GF-D8 (cell line): ENCODE results near the gene CORO7.

ENCODE experiments used
- DNase-seq: peaks from one replicate; lab custom pipeline; 2025; lab: John Stamatoyannopoulos, UW

The CORO7 gene

DNA sequence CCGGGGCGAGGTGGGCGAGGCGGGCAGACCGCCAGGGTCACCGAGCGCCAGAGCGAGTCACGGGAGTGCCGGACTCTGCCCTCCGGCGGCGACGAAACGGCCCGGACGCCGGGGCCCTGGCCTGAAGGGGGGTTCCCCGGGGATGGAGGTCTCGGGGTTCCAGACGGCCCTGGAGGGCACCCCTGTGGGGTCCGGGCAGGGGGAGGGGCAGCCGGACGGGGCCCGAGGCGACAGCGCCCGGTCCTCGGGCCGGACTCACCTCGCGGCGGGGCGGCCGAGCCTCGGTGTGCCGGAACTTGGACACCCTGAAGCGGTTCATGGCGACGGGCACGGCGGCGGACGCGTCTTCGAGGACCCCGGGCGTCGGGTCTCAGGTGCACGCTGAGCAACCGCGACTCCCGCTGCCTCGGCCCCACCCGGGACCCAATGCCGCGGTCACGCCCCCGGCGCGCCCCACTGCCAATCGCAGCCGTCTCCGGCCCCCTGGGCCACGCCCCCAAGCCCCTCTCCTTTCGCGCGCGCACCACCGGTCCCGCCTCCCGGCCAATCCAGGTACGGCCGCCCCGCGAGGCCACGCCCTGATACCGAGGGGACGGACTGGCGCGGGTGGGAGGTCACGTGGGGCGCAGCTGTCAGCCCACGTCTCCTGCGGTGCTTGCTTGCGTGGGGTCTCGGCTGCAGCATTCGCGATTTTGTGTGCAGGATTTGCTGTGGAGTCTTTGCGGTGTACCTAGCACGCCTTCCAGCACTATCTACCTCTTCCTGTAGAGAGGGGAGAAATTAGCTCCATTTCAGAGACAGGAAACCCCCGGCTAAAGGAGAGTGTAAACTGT lies at the start of gene CORO7:
Gene CORO7, minus strand, starts transcription at position 397 of the 833 bp plus-strand sequence. Its CDS starts 78 bp downstream, at position 319.
- DNase-seq: peak; percentile 71

- DNase-seq: no peak
Observed at GRCh38 chr16:4463522-4464163, 47.2 kb upstream of the CORO7 start.

- DNase-seq: no peak
Observed at GRCh38 chr16:4461250-4462085, 45.1 kb upstream of the CORO7 start.

- no peak for DNase-seq
Observed at GRCh38 chr16:4460936-4461249, 44.5 kb upstream of the CORO7 start.

- DNase-seq: no peak
Observed at GRCh38 chr16:4455951-4456350, 39.6 kb upstream of the CORO7 start.

- no peak for DNase-seq
Observed at GRCh38 chr16:4455081-4455480, 38.7 kb upstream of the CORO7 start.

DNA sequence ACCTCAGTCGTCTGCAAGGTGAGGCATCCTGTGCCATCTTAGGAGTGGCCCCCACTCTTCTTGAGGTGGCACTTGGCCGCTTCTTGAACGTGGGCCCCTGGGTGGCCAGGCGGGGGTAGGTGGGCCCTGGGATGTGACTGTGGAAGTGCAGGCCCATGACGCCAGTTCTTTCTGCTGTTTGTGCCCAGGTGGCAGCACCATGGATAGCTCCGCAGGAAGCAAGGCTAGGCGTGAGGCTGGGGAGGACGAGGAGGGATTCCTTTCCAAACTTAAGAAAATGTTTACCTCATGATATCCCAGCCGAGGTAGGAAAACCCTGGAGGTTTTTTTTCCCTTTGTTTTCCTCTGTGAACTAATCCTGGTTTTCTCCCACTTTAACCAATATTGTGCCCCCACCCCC lies 38.2 kb upstream of the CORO7 start:
- DNase-seq: no peak

DNA sequence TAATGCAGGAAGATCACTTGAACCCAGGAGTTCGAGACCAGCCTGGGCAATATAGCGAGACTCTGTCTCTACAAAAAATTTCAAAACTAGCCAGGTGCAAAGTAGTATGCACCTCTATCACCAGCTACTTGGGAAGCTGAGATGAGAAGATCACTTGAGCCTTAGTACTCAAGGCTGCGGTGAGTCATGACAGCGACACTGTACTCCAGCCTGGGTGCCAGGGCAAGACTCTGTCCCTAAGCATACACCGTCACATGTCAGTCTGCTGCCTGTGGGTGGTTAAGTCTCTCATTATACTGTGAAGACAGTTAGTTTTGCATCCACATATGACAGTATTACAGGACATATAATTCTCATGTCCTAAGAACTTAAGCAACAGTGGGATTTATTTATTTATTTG lies 36.3 kb upstream of the CORO7 start:
- no peak for DNase-seq

GRCh38 chr16:4450931-4451519 lies 34.6 kb upstream of the CORO7 start:
- DNase-seq: no peak

DNA sequence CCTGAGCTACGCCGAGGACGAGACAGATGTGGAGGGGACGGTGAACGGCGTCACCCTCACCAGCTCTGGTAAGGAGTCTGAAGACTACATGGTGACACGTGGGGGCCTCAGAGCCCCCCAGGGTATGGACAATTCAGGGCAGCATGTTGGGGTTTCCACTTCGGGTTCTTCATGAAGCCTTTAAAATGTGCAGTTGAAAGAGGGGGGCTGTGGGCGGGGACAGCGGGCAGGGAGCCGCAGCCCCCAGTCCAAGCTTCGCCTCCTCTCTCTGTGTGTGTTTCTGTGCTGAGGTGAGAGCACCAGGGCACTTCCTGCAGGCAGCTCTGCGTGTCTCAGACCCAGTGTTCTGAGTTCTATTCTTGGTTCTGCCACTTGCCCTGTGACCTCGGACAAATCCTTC lies 34.0 kb upstream of the CORO7 start:
- no peak for DNase-seq

GRCh38 chr16:4443986-4444385 lies 27.6 kb upstream of the CORO7 start:
- no peak for DNase-seq

DNA sequence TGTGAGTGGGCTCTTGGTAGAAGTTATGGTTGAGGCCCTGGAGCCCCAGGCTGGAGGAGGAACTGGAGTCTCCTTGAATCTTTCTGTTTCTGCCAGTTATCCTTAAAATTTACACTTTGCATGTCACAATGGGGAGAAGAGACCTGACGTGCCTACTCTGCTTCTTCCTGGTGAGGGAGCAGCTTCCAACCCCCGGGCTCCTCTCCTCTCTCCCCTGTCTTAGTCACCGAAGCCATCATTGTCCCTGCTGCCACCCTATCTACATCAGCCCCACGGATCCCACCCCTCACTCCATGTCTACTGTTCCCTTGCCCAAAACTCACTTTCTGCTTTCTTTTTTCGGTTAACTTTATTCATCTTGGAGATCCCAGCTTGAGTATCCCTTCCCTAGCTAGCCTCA lies 26.9 kb upstream of the CORO7 start:
- DNase-seq: no peak

DNA sequence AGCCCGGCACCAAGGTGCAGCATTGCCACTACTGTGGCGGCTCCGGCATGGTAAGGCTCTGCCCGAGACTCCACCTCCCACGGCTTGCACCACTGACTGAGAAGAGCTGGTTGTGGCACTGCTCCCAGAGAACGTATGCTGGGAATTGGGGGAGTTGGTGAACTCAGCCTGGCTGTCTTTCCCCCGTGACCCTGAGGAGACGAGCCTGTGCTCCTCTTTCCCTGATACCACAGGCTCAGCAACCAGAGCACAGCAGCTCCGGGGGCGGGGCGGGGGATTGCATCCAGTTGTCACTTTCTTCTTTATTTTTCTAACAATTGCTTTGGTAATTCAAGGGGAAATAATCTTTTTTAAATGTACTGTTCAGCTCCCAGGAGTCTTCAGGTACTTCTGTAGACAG lies 26.0 kb upstream of the CORO7 start:
- no peak for DNase-seq

DNA sequence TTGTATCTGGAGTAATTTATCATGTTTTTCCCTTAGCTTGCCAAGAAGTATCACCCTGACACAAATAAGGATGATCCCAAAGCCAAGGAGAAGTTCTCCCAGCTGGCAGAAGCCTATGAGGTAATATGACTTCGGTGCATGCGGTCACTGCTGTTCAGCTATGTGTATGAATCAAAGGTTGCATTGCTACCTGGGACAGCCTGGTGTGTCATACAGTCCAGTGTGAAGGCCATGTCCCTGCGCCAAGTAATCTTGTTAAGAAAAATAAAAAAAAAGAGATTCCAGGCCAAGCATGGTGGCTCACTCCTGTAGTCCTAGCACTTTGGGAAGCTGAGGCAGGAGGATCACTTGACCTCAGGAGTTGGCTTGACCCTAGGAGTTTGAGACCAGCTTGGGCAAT lies 21.0 kb upstream of the CORO7 start:
- no peak for DNase-seq

- DNase-seq: no peak
Observed at GRCh38 chr16:4435337-4436067, 19.1 kb upstream of the CORO7 start.

- no peak for DNase-seq
Observed at GRCh38 chr16:4433914-4434787, 17.8 kb upstream of the CORO7 start.

GRCh38 chr16:4433228-4433627 lies 16.8 kb upstream of the CORO7 start:
- DNase-seq: no peak

GRCh38 chr16:4431023-4431422 lies 14.6 kb upstream of the CORO7 start:
- no peak for DNase-seq

- no peak for DNase-seq
Observed at GRCh38 chr16:4428500-4428899, 12.1 kb upstream of the CORO7 start.

DNA sequence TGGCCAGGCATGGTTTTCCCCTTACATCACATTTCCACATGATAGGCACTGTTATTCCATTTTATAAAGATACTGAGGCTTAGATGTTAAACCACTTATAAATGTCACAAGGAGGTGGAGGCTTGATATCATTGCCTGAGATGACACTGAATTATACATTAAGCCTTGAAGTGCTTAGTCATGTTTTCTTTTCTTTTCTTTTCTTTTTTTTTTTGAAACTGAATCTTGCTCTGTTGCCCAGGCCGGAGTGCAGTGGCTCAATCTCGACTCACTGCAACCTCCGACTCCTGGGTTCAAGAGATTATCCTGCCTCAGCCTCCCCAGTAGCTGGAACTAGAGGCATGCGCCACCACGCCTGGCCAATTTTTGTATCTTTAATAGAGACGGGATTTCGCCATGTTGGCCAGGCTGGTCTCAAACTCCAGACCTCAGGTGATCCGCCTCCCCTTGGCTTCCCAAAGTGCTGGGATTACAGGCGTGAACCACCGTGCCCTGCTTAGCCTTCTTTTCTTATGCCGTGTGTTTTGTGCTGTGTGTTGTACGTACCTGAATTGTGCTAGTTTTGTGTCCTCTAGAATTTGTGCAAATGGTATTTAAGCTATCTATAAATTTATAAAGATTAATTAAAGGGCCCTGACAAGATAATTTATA lies 10.5 kb upstream of the CORO7 start:
- no peak for DNase-seq
